CD8-positive, alpha-beta memory T cell (primary cell): ENCODE measurements around the gene CDK17. TPM values are rescaled to one million over a fixed set of nuclear protein-coding genes. Genes with fewer than 3 reads are reported as not detected.

Experiments used
- CTCF ChIA-PET: fragments of 350-600 bp; sonication (Branson Sonifier 250); formaldehyde crosslinking; loops from one replicate; lab custom pipeline; 2021; ENCODE audit warnings: antibody characterized with exemption; lab: Charles Lee
- POLR2A ChIA-PET: fragments of 350-600 bp; sonication (Branson Sonifier 250); formaldehyde crosslinking; loops from one replicate; lab custom pipeline; 2021; ENCODE audit warnings: antibody characterized with exemption; lab: Charles Lee
- DNase-seq, 5 donors: peaks; one replicate each; pipeline versions ENCODE4 v3.0.0 to v3.0.0-alpha.2; 2020 to 2022; ENCODE audit warnings: mixed read lengths in 1 of 5
- H3K27ac ChIP-seq: one replicate; pipeline ENCODE4 v1.7.0; 2013; ENCODE audit warnings: low read depth, mild to moderate bottlenecking, low read length, moderate library complexity
- H3K27me3 ChIP-seq: 2 replicates; pipeline ENCODE4 v1.7.0; 2013; ENCODE audit warnings: low read length, mild to moderate bottlenecking; ENCODE audit not compliant: insufficient read depth, poor library complexity, severe bottlenecking
- H3K36me3 ChIP-seq: 2 replicates; pipeline ENCODE4 v1.7.0; 2013; ENCODE audit warnings: mild to moderate bottlenecking, low read length, moderate library complexity; ENCODE audit not compliant: insufficient read depth
- H3K4me1 ChIP-seq: 2 replicates; pipeline ENCODE4 v1.7.0; 2013; ENCODE audit warnings: mild to moderate bottlenecking, low read length, moderate library complexity; ENCODE audit not compliant: insufficient read depth
- H3K4me3 ChIP-seq: 2 replicates; pipeline ENCODE4 v1.7.0; 2013; ENCODE audit warnings: mild to moderate bottlenecking, low read length
- H3K9me3 ChIP-seq: 2 replicates; pipeline ENCODE4 v1.7.0; 2013; ENCODE audit warnings: mild to moderate bottlenecking, low read length
- H3K27ac Mint-ChIP-seq, 8 donors: one replicate each; pipeline ENCODE4 v1.8.0; 2020 to 2021; ENCODE audit warnings: mixed read lengths in 8 of 8, mild to moderate bottlenecking in 6 of 8, inconsistent platforms in 3 of 8, moderate library complexity in 3 of 8
- H3K27me3 Mint-ChIP-seq, 2 donors: one replicate each; pipeline ENCODE4 v1.8.0; 2020 to 2021; ENCODE audit warnings: mixed read lengths in 2 of 2, mild to moderate bottlenecking in 1 of 2, moderate library complexity in 1 of 2
- H3K36me3 Mint-ChIP-seq, 3 donors: one replicate each; pipeline ENCODE4 v1.8.0; 2020 to 2021; ENCODE audit warnings: mixed read lengths in 3 of 3, inconsistent platforms in 1 of 3, mild to moderate bottlenecking in 1 of 3
- H3K4me1 Mint-ChIP-seq, 3 donors: one replicate each; pipeline ENCODE4 v1.8.0; 2020 to 2021; ENCODE audit warnings: mixed read lengths in 3 of 3, inconsistent platforms in 1 of 3, mild to moderate bottlenecking in 1 of 3
- H3K4me3 Mint-ChIP-seq, 7 donors: one replicate each; pipeline ENCODE4 v1.8.0; 2020 to 2021; ENCODE audit warnings: mixed read lengths in 7 of 7, mild to moderate bottlenecking in 6 of 7, moderate library complexity in 4 of 7, inconsistent platforms in 2 of 7
- H3K9me3 Mint-ChIP-seq, 5 donors: one replicate each; pipeline ENCODE4 v1.8.0; 2020 to 2022; ENCODE audit warnings: mixed read lengths in 5 of 5, mild to moderate bottlenecking in 3 of 5, moderate library complexity in 2 of 5, inconsistent platforms in 1 of 5
- polyA plus RNA-seq: library from polyadenylated mRNA; unstranded; fragments of 300-500 nt; fragmentation: Illumina TruSeq; gene quantifications from one replicate; pipeline ENCODE4 v1.2.3, GENCODE V29; 2021
- total RNA-seq, 2 experiments: library from RNA; stranded (reverse); gene quantifications; one replicate each; pipeline ENCODE4 v1.2.3, GENCODE V29; 2021

The CDK17 gene
- total and polyA plus RNA-seq, 3 experiments from 2014 or later: 34.6 to 40.0 (median 36.0) TPM

- ChIA-PET CTCF (interaction anchor here (2.3 kb wide), 1 partner anchor 21 kb away, joined by 15 read pairs; no protein-coding TSS in a partner anchor), POLR2A (no interaction called here)
- Mint-ChIP-seq H3K27ac (peak overlapping the region; percentile 78 to 97 (median 96)), H3K9me3 (peaks cover 0 to 2% (median 0%) of the 10 kb centered on the region in 5 donors), H3K4me1 (peaks cover 66 to 89% (median 71%) of the 10 kb centered on the region in 3 donors), H3K27me3 (no peaks in the 10 kb centered on the region), H3K4me3 (peak overlapping the region in 6 of 7 donors; percentile 23 to 77 (median 57)), H3K36me3 (peaks cover 0 to 14% (median 7%) of the 10 kb centered on the region in 3 donors)
- Histone ChIP-seq H3K27me3 (no peaks in the 10 kb centered on the region), H3K36me3 (no peaks in the 10 kb centered on the region), H3K4me3 (no peak overlapping the region), H3K27ac (no peak overlapping the region), H3K9me3 (no peaks in the 10 kb centered on the region), H3K4me1 (peaks cover 47% of the 10 kb centered on the region)
- DNase-seq: peak in 4 of 5 donors; percentile 20 to 52 (median 46)
Observed at GRCh38 chr12:96236221-96236822, 163.9 kb downstream of the CDK17 start.

- H3K27ac ChIP-seq: no peak overlapping the region
- POLR2A ChIA-PET: no interaction called here
- H3K9me3 ChIP-seq: no peaks in the 10 kb centered on the region
- CTCF ChIA-PET: no interaction called here
- H3K4me3 Mint-ChIP-seq: peak overlapping the region in 3 of 7 donors; percentile 16 to 78 (median 54)
- peaks cover 57 to 80% (median 62%) of the 10 kb centered on the region in 3 donors for H3K4me1 Mint-ChIP-seq
- H3K4me3 ChIP-seq: no peak overlapping the region
- no peak for DNase-seq
- peak overlapping the region; percentile 47 to 97 (median 86) for H3K27ac Mint-ChIP-seq
- no peaks in the 10 kb centered on the region for H3K27me3 ChIP-seq
- H3K36me3 Mint-ChIP-seq: peaks cover 0 to 16% (median 7%) of the 10 kb centered on the region in 3 donors
- H3K4me1 ChIP-seq: peaks cover 38% of the 10 kb centered on the region
- H3K9me3 Mint-ChIP-seq: peaks cover 0 to 2% (median 0%) of the 10 kb centered on the region in 5 donors
- H3K36me3 ChIP-seq: no peaks in the 10 kb centered on the region
- H3K27me3 Mint-ChIP-seq: no peaks in the 10 kb centered on the region
Observed at GRCh38 chr12:96235484-96235826, 164.8 kb downstream of the CDK17 start.

- H3K4me3 ChIP-seq: no peak overlapping the region
- H3K4me1 ChIP-seq: peaks cover 36% of the 10 kb centered on the region
- no peaks in the 10 kb centered on the region for H3K9me3 ChIP-seq
- peaks cover 0 to 2% (median 0%) of the 10 kb centered on the region in 5 donors for H3K9me3 Mint-ChIP-seq
- H3K4me3 Mint-ChIP-seq: peak overlapping the region in 2 of 7 donors; percentile 16 to 54
- H3K36me3 ChIP-seq: no peaks in the 10 kb centered on the region
- ChIA-PET CTCF (interaction anchor here (0.7 kb wide), 1 partner anchor 17 kb away, joined by 3 read pairs; no protein-coding TSS in a partner anchor), POLR2A (no interaction called here)
- peak overlapping the region; percentile 50 to 97 (median 87) for H3K27ac Mint-ChIP-seq
- H3K4me1 Mint-ChIP-seq: peaks cover 51 to 74% (median 56%) of the 10 kb centered on the region in 3 donors
- no peak for DNase-seq
- no peaks in the 10 kb centered on the region for H3K27me3 ChIP-seq
- H3K27me3 Mint-ChIP-seq: no peaks in the 10 kb centered on the region
- peaks cover 0 to 17% (median 7%) of the 10 kb centered on the region in 3 donors for H3K36me3 Mint-ChIP-seq
- no peak overlapping the region for H3K27ac ChIP-seq
Observed at GRCh38 chr12:96234591-96235483, 165.4 kb downstream of the CDK17 start.

GRCh38 chr12:96233939-96234461 is 166.2 kb downstream of the CDK17 start:
- Mint-ChIP-seq H3K9me3 (no peaks in the 10 kb centered on the region), H3K27me3 (no peaks in the 10 kb centered on the region), H3K4me3 (no peak overlapping the region), H3K4me1 (peaks cover 45 to 66% (median 49%) of the 10 kb centered on the region in 3 donors), H3K27ac (peak overlapping the region in 7 of 8 donors; percentile 26 to 66 (median 43)), H3K36me3 (peaks cover 0 to 20% (median 7%) of the 10 kb centered on the region in 3 donors)
- H3K4me3 ChIP-seq: no peak overlapping the region
- CTCF ChIA-PET: interaction anchor here (0.7 kb wide), 2 partner anchors 17 to 19 kb away, joined by 3 read pairs; no protein-coding TSS in a partner anchor
- no peak overlapping the region for H3K27ac ChIP-seq
- no peaks in the 10 kb centered on the region for H3K36me3 ChIP-seq
- DNase-seq: no peak
- no peaks in the 10 kb centered on the region for H3K27me3 ChIP-seq
- POLR2A ChIA-PET: no interaction called here
- H3K9me3 ChIP-seq: no peaks in the 10 kb centered on the region
- peaks cover 36% of the 10 kb centered on the region for H3K4me1 ChIP-seq

GRCh38 chr12:96233168-96233567 is 167.1 kb downstream of the CDK17 start:
- no peaks in the 10 kb centered on the region for H3K9me3 Mint-ChIP-seq
- Histone ChIP-seq H3K27me3 (no peaks in the 10 kb centered on the region), H3K4me1 (peaks cover 29% of the 10 kb centered on the region), H3K27ac (no peak overlapping the region), H3K4me3 (no peak overlapping the region), H3K36me3 (no peaks in the 10 kb centered on the region), H3K9me3 (no peaks in the 10 kb centered on the region)
- ChIA-PET CTCF (interaction anchor here (0.7 kb wide), 1 partner anchor 19 kb away, joined by 3 read pairs; no protein-coding TSS in a partner anchor), POLR2A (no interaction called here)
- H3K27ac Mint-ChIP-seq: peak overlapping the region in 4 of 8 donors; percentile 32 to 63 (median 46)
- no peak overlapping the region for H3K4me3 Mint-ChIP-seq
- peaks cover 37 to 58% (median 40%) of the 10 kb centered on the region in 3 donors for H3K4me1 Mint-ChIP-seq
- peaks cover 0 to 24% (median 7%) of the 10 kb centered on the region in 3 donors for H3K36me3 Mint-ChIP-seq
- H3K27me3 Mint-ChIP-seq: no peaks in the 10 kb centered on the region
- no peak for DNase-seq

GRCh38 chr12:96230646-96231045 is 169.6 kb downstream of the CDK17 start:
- H3K27ac Mint-ChIP-seq: peak overlapping the region in 3 of 8 donors; percentile 35 to 48 (median 42)
- H3K36me3 Mint-ChIP-seq: peaks cover 0 to 45% (median 4%) of the 10 kb centered on the region in 3 donors
- H3K4me3 Mint-ChIP-seq: no peak overlapping the region
- Histone ChIP-seq H3K9me3 (no peaks in the 10 kb centered on the region), H3K27ac (no peak overlapping the region), H3K36me3 (no peaks in the 10 kb centered on the region), H3K27me3 (no peaks in the 10 kb centered on the region), H3K4me1 (peaks cover 4% of the 10 kb centered on the region), H3K4me3 (no peak overlapping the region)
- H3K27me3 Mint-ChIP-seq: no peaks in the 10 kb centered on the region
- ChIA-PET CTCF (interaction anchor here (0.9 kb wide), 1 partner anchor 15 kb away, joined by 3 read pairs; no protein-coding TSS in a partner anchor), POLR2A (no interaction called here)
- no peaks in the 10 kb centered on the region for H3K9me3 Mint-ChIP-seq
- H3K4me1 Mint-ChIP-seq: peaks cover 27 to 52% (median 32%) of the 10 kb centered on the region in 3 donors
- DNase-seq: no peak

GRCh38 chr12:96228566-96229248 is 171.5 kb downstream of the CDK17 start:
- no peak overlapping the region for H3K4me3 ChIP-seq
- peak overlapping the region in 4 of 8 donors; percentile 33 to 72 (median 36) for H3K27ac Mint-ChIP-seq
- H3K27me3 ChIP-seq: no peaks in the 10 kb centered on the region
- POLR2A ChIA-PET: no interaction called here
- H3K4me1 ChIP-seq: no peaks in the 10 kb centered on the region
- peaks cover 24 to 37% (median 30%) of the 10 kb centered on the region in 3 donors for H3K4me1 Mint-ChIP-seq
- no peak overlapping the region for H3K4me3 Mint-ChIP-seq
- H3K27ac ChIP-seq: no peak overlapping the region
- DNase-seq: no peak
- no peaks in the 10 kb centered on the region for H3K27me3 Mint-ChIP-seq
- H3K9me3 ChIP-seq: no peaks in the 10 kb centered on the region
- CTCF ChIA-PET: interaction anchor here (2.8 kb wide), 1 partner anchor 14 kb away, joined by 16 read pairs; no protein-coding TSS in a partner anchor
- H3K9me3 Mint-ChIP-seq: no peaks in the 10 kb centered on the region
- H3K36me3 ChIP-seq: no peaks in the 10 kb centered on the region
- H3K36me3 Mint-ChIP-seq: peaks cover 0 to 56% (median 11%) of the 10 kb centered on the region in 3 donors
